ENCODE measurements around the gene SYNE3. TPM values are rescaled to one million over a fixed set of nuclear protein-coding genes. Genes with fewer than 3 reads are reported as not detected.

The SYNE3 gene
- total and polyA plus RNA-seq, 2 of the 8 experiments (the other 6 are each of a cell fraction or from before 2014, with no cell fraction given), result under 0.01 TPM; not detected in 1

DNA sequence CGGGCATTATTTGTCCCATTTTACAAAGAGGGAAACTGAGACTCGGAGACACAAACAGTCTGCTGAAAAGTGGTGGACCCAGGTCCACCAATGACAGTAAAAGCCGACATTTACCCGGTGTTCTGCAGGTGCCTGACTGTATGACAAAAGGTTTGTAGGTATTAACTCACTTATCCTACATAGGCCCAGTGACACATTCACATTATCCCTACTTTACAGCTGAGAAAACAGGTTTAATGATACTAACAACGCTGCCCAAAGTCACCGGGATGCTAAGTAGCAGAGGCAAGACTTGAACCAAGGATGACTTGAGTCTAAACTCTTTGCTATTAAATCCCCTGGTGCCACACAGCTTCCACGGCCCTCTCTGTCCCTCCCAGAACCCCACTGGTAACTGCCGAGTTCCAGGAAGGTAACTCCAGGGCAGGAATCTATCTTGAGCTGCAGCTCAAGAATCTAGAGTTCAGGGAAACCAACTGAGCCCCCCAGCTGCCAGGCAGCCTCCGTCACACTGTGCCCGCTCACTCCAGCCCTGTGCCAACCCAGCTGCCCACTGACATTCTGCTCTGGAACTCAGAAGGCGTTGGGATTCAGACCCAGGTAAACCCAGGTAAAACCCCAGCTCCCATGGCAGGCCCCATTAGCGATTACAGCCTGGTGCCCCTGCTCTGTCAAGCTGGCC, 33.7 kb downstream of the SYNE3 start:
- Histone ChIP-seq H3K23me2 (ENCODE audit: low read depth, low read length) (no peaks in the 10 kb centered on the region), H4K8ac (ENCODE audit: extremely low read depth, insufficient read depth, low read length) (no peak overlapping the region; the same call in 1 of the 2 replicates), H3K27me3 (replicated peaks in 1 of 4; ENCODE audit: control insufficient read depth in 3 of 4, extremely low read depth in 1 of 4, insufficient read depth in 3 of 4, low read length in 3 of 4) (no peaks in the 10 kb centered on the region), H3K79me1 (ENCODE audit: low read depth, low read length) (no peaks in the 10 kb centered on the region), H2AK5ac (ENCODE audit: low read depth, low read length) (no peak overlapping the region), H3K36me3 (ENCODE audit: control insufficient read depth in 2 of 4, insufficient read depth in 4 of 4, low read length in 3 of 4) (no peaks in the 10 kb centered on the region), H2BK20ac (ENCODE audit: low read length) (no peak overlapping the region), H3K79me2 (ENCODE audit: control insufficient read depth in 1 of 2, insufficient read depth in 2 of 2, low read length in 2 of 2) (no peaks in the 10 kb centered on the region), H2BK15ac (ENCODE audit: low read length) (no peak overlapping the region), H3K4me2 (ENCODE audit: insufficient read depth in 1 of 2, low read depth in 2 of 2, low read length in 2 of 2) (no peak overlapping the region), H3K14ac (ENCODE audit: insufficient read length) (no peak overlapping the region), H2AFZ (ENCODE audit: low read length) (no peak overlapping the region), H3K4me1 (replicated peaks in 1 of 4; ENCODE audit: control insufficient read depth in 3 of 4, insufficient read depth in 4 of 4, low read length in 3 of 4) (peaks cover 0 to 13% (median 5%) of the 10 kb centered on the region in 4 experiments; a peak in 6 of 7 replicates), H2BK5ac (ENCODE audit: low read depth, low read length) (no peak overlapping the region), H3K27ac (ENCODE audit: low read depth, low read length) (no peak overlapping the region), H3K18ac (ENCODE audit: extremely low read depth, low read length) (no peak overlapping the region), H3K4ac (replicated peaks; ENCODE audit: insufficient read length, low read depth, low read length) (no peak overlapping the region), H3K56ac (replicated peaks; ENCODE audit: insufficient read length, low read depth, low read length) (no peak overlapping the region), H4K91ac (replicated peaks; ENCODE audit: insufficient read length, low read length) (no peak overlapping the region), H3K9me3 (ENCODE audit: insufficient read depth in 2 of 2, low read depth in 1 of 2, low read length in 1 of 2) (no peaks in the 10 kb centered on the region), H4K5ac (ENCODE audit: insufficient read length, low read depth, low read length) (no peak overlapping the region), H2BK12ac (ENCODE audit: low read depth, low read length) (no peak overlapping the region), H3K23ac (ENCODE audit: insufficient read length) (no peak overlapping the region), H3K9ac (replicated peaks in 1 of 4; ENCODE audit: extremely low read depth in 1 of 4, low read depth in 3 of 4, low read length in 3 of 4) (no peak overlapping the region), H4K20me1 (replicated peaks in 1 of 2; ENCODE audit: control insufficient read depth in 1 of 2, insufficient read depth in 2 of 2, low read length in 2 of 2) (no peaks in the 10 kb centered on the region), H3K4me3 (ENCODE audit: extremely low read depth in 1 of 4, insufficient read depth in 2 of 4, low read depth in 3 of 4, low read length in 4 of 4) (no peak overlapping the region), H2BK120ac (replicated peaks; ENCODE audit: low read depth, low read length) (no peak overlapping the region)
- POLR2A ChIA-PET (ENCODE audit: partially characterized antibody), result no interaction called here
- no peak for DNase-seq (ENCODE audit: low read depth in 1 of 2, low spot score in 2 of 2)
- CTCF ChIA-PET (ENCODE audit: partially characterized antibody), result interaction anchor here (0.6 to 5.0 kb wide), 7 partner anchors 8 to 121 kb away, joined by 3 to 18 read pairs (median 3); no protein-coding TSS in a partner anchor
- WGBS, 2 experiments (ENCODE audit: extremely low coverage in 1 of 2, insufficient coverage in 1 of 2, insufficient read length in 1 of 2, insufficient replicate concordance in 2 of 2, low coverage in 1 of 2, low lambda C conversion rate in 2 of 2, missing lambda C conversion rate in 1 of 2), result 88% methylated on average over 12 of the region's 12 CpGs; no CpG with 5 or more reads in 1 of the 2 experiments
- FAIRE-seq, result no peak
- TF ChIP-seq BRCA1 (IDR thresholded peaks at IDR 0.05; ENCODE audit: low read depth, low read length), result no peak
- TF ChIP-seq TAF1 (IDR thresholded peaks at IDR 0.05; ENCODE audit: low read depth, low read length), result no peak
- no peak for TF ChIP-seq CTBP2 (IDR thresholded peaks at IDR 0.05; ENCODE audit: borderline replicate concordance, insufficient read depth, insufficient read length, low read length)
- no peak for TF ChIP-seq CBX5 (IDR thresholded peaks at IDR 0.05; ENCODE audit: low read depth, low read length)
- no peak for TF ChIP-seq ZNF274 (IDR thresholded peaks at IDR 0.05; ENCODE audit: borderline replicate concordance, extremely low read depth, low read length)
- TF ChIP-seq FOSL1 (IDR thresholded peaks at IDR 0.05; ENCODE audit: insufficient read depth, low read depth, low read length), result no peak
- no peak for TF ChIP-seq SP2 (IDR thresholded peaks at IDR 0.05; ENCODE audit: low read length)
- no peak for TF ChIP-seq MAX (IDR thresholded peaks at IDR 0.05)
- TF ChIP-seq POLR2A (IDR thresholded peaks at IDR 0.05; ENCODE audit: control extremely low read depth in 1 of 2, low read depth in 2 of 2, low read length in 2 of 2), result no peak
- TF ChIP-seq E2F6 (IDR thresholded peaks at IDR 0.05), result no peak
- TF ChIP-seq SIN3A (conservative IDR thresholded peaks at IDR 0.05 in 1 of 2, IDR thresholded peaks at IDR 0.05 in 1 of 2; ENCODE audit: low read depth in 1 of 2, low read length in 2 of 2), result no peak
- no peak for TF ChIP-seq ASH2L (IDR thresholded peaks at IDR 0.05; ENCODE audit: low read length)

All from H1 (cell line).